Neuron (in vitro differentiated cells): ENCODE measurements around the gene HOXB8.

Experiments used
- H2AFZ ChIP-seq: one replicate; pipeline ENCODE4 v1.6.1; 2013; ENCODE audit warnings: low read depth, mild to moderate bottlenecking, inconsistent platforms, low read length, moderate library complexity
- H3K27me3 ChIP-seq: one replicate; pipeline ENCODE4 v1.6.1; 2013; ENCODE audit warnings: low read length; ENCODE audit not compliant: insufficient read depth
- H3K36me3 ChIP-seq: one replicate; pipeline ENCODE4 v1.6.1; 2013; ENCODE audit warnings: low read length; ENCODE audit not compliant: insufficient read depth
- H3K4me1 ChIP-seq: one replicate; pipeline ENCODE4 v1.6.1; 2013; ENCODE audit warnings: low read length; ENCODE audit not compliant: insufficient read depth
- H3K4me3 ChIP-seq: 2 replicates; pipeline ENCODE4 v1.5.1; 2013; ENCODE audit warnings: mild to moderate bottlenecking, low read length, moderate library complexity
- H3K9me3 ChIP-seq: one replicate; pipeline ENCODE4 v1.6.1; 2013; ENCODE audit warnings: low read length

HOXB8 gene

DNA sequence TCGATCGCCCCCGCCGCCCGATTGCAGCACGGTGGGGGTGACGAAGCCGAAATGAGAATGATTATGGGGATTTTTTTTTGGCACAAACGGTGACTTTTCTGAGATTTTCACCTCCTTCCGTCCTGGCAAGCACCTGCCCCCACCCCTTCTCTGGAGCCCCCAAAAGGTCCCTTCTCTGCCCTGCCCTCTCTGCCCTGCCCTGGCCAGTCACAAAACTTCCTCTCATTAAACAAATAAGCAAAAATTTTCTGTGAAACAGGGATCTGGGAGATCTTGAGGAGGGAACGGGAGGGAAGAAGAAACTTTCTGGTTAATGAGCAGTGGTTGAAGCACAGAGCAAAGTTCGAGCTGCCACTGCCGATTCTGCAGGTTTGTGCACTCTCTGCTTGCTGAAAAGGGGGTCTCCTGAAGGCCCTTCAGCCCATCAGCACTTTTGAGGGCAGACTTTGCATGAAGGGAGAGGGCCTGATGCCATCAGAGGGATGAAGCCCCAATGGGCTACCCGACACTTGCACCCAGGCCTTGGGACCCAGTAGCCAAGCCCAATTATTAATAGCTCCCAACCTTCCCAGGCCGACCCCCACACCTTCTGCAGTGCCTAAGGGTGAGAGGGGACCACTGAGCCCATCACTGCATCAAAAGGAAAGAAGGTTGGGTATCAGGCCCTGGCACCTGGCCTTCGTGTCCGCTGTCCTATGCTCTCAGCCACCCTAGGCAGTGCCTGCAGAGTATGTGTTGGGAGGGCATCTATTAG lies 1.0 kb upstream of the HOXB8 start:
- no peaks in the 10 kb centered on the region for H3K9me3 ChIP-seq
- H3K27me3 ChIP-seq, result peaks cover 98% of the 10 kb centered on the region
- H3K4me3 ChIP-seq, result no peak overlapping the region
- peaks cover 6% of the 10 kb centered on the region for H3K4me1 ChIP-seq
- no peak overlapping the region for H2AFZ ChIP-seq
- no peaks in the 10 kb centered on the region for H3K36me3 ChIP-seq

- Histone ChIP-seq H3K4me3 (no peak overlapping the region), H3K4me1 (peaks cover 6% of the 10 kb centered on the region), H3K9me3 (no peaks in the 10 kb centered on the region), H3K27me3 (peaks cover 98% of the 10 kb centered on the region), H2AFZ (no peak overlapping the region), H3K36me3 (no peaks in the 10 kb centered on the region)
Measured at GRCh38 chr17:48613862-48614694, 1.0 kb downstream of the HOXB8 start.

DNA sequence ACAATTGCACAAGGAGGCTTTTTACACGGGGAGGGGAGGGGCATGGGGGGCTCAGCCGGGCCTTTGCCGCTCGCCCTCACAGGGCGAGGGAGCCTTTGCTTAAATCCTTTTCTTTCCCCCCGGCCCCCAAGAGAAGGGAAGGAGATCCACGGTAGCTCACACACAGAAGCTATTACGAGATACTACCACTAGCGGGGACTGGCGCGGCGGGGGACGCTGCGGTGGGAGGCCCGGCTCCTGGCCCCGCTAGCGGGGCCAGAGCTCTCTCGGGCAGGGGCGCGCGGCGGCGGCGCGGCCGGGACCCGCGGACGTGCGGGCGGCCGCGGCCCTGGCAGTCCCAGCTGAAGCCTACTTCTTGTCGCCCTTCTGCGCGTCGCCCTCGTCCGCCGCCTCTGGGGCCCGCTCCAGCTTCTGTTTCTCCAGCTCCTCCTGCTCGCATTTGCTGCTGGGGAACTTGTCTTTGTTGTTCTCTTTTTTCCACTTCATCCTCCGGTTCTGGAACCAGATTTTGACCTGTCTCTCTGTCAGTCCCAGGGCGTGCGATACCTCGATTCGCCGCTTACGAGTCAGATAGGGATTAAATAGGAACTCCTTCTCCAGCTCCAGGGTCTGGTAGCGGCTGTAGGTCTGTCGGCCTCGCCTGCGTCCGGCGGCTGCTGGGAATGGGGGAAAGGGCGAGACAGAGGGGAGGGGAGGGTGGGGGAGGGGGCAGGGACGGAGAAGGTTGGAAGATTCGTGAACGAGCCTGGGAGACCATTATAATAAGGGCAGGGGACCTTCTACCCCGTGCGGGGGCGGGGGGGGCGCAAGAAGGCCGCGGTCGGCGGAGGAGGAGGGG lies 2.0 kb downstream of the HOXB8 start:
- Histone ChIP-seq H3K9me3 (no peaks in the 10 kb centered on the region), H3K36me3 (no peaks in the 10 kb centered on the region), H3K4me1 (peaks cover 6% of the 10 kb centered on the region), H2AFZ (no peak overlapping the region), H3K4me3 (peak overlapping the region; percentile 1), H3K27me3 (peaks cover 97% of the 10 kb centered on the region)

DNA sequence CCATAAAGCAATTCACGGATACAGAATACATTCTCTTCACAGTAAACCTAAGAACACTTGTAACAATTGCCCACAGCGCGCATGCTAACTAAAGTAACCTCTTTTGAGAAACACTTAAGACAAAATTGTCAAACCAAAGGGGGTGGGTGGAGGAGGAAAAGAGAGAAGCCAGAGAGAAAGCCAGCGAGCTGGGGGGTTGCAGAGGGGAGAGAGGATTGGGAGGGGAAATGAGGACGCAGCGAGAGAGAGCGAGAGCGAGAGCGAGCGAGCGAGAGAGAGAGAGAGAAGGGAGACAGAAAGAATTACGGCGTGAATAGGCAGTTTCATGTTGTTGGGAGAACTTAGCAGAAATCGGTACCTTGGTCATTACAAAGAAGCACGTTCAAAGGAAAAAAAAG lies 2.6 kb downstream of the HOXB8 start:
- peaks cover 96% of the 10 kb centered on the region for H3K27me3 ChIP-seq

GRCh38 chr17:48611681-48612455 lies 3.2 kb downstream of the HOXB8 start:
- peaks cover 96% of the 10 kb centered on the region for H3K27me3 ChIP-seq

More for the DNA sequence above, 2.6 kb downstream of the HOXB8 start:
- H2AFZ ChIP-seq, result no peak overlapping the region
- H3K4me3 ChIP-seq, result no peak overlapping the region
- H3K4me1 ChIP-seq, result peaks cover 6% of the 10 kb centered on the region
- H3K36me3 ChIP-seq, result no peaks in the 10 kb centered on the region
- H3K9me3 ChIP-seq, result no peaks in the 10 kb centered on the region

GRCh38 chr17:48611213-48611612 lies 3.9 kb downstream of the HOXB8 start:
- Histone ChIP-seq H3K36me3 (no peaks in the 10 kb centered on the region), H3K27me3 (peaks cover 96% of the 10 kb centered on the region), H2AFZ (no peak overlapping the region), H3K4me1 (peaks cover 6% of the 10 kb centered on the region), H3K4me3 (no peak overlapping the region), H3K9me3 (no peaks in the 10 kb centered on the region)

More at GRCh38 chr17:48611681-48612455, 3.2 kb downstream of the HOXB8 start:
- H2AFZ ChIP-seq, result no peak overlapping the region
- no peak overlapping the region for H3K4me3 ChIP-seq
- no peaks in the 10 kb centered on the region for H3K9me3 ChIP-seq
- no peaks in the 10 kb centered on the region for H3K36me3 ChIP-seq
- H3K4me1 ChIP-seq, result peaks cover 6% of the 10 kb centered on the region

- Histone ChIP-seq H3K9me3 (no peaks in the 10 kb centered on the region), H3K36me3 (no peaks in the 10 kb centered on the region), H3K27me3 (peaks cover 96% of the 10 kb centered on the region), H2AFZ (peak within 1 kb of the TSS; percentile 30), H3K4me3 (peak within 1 kb of the TSS; percentile 29), H3K4me1 (peaks cover 6% of the 10 kb centered on the region)
Measured at GRCh38 chr17:48610282-48611211, 4.5 kb downstream of the HOXB8 start, which contains the start of gene HOXB7. Gene HOXB7 (minus strand): TSS chr17:48611017. CDS start chr17:48610918, 99 bp downstream.

DNA sequence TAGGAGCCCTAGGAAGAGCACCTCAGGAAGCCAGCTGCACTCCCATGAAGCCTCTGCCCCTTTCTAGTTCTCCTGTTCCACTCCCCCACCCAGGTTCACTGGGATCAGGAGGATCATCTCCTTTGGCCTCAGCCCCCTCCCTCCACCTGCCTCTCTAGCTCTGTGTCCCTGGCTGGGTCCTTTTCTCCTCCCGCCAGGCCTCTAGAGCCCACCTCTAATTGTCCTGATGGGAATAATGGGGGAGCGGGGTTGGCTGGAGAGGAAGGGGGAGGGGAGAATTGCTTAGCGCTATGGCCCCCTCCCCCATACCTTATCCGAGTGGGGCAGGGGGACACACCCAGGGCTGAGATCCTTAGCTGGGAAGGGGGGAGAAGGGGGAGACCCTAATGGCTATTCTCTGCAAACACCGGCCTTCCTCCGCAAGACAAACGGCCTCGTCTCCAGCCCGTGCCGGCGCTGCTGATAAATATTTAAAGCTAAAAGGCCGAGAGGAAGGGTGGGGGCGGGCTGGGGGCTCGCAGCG lies 5.3 kb downstream of the HOXB8 start:
- Histone ChIP-seq H3K27me3 (peaks cover 96% of the 10 kb centered on the region), H3K4me1 (peaks cover 6% of the 10 kb centered on the region), H3K4me3 (no peak overlapping the region), H3K36me3 (no peaks in the 10 kb centered on the region), H2AFZ (no peak overlapping the region), H3K9me3 (no peaks in the 10 kb centered on the region)

DNA sequence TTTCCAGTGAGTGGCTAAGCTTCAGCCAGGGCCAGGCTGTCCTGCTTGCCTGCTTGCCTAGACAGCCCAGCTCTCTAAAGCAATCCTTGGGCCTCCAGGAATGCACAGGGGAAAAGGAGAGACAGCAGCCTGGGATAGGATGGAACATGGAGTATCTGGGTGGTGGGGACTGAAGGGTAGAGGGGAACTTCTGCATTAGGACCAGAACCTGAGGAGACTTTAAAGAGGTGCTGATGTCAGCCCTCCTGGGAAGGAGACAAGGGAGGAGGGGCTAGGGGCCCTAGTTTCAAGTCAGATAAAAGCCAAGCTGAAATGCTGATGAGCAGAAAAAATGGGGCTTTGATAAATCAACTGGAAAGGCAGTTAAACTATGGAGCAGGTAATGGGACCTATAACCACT lies 6.1 kb downstream of the HOXB8 start:
- Histone ChIP-seq H3K27me3 (peaks cover 96% of the 10 kb centered on the region), H3K9me3 (no peaks in the 10 kb centered on the region), H2AFZ (no peak overlapping the region), H3K4me3 (no peak overlapping the region), H3K36me3 (no peaks in the 10 kb centered on the region), H3K4me1 (peaks cover 6% of the 10 kb centered on the region)

DNA sequence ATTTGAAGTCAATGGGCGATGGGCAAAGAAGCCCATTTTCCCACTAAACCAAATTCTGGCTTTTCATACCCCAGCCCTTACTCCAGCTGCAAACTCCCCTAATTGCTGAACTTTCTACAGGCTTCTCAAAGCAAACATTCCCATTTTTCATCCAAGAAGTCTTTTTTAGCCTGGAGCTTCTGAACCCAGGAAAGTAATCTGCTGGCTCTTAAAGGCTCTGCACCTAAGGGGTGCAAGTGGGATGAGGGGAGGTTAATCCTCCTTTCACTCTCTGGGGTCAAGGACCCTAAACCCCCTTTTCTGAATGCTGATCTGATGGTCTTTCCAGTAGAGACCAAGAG lies 6.6 kb downstream of the HOXB8 start:
- Histone ChIP-seq H3K4me3 (no peak overlapping the region), H3K4me1 (peaks cover 6% of the 10 kb centered on the region), H3K36me3 (no peaks in the 10 kb centered on the region), H2AFZ (no peak overlapping the region), H3K27me3 (peaks cover 96% of the 10 kb centered on the region), H3K9me3 (peaks cover 2% of the 10 kb centered on the region)

DNA sequence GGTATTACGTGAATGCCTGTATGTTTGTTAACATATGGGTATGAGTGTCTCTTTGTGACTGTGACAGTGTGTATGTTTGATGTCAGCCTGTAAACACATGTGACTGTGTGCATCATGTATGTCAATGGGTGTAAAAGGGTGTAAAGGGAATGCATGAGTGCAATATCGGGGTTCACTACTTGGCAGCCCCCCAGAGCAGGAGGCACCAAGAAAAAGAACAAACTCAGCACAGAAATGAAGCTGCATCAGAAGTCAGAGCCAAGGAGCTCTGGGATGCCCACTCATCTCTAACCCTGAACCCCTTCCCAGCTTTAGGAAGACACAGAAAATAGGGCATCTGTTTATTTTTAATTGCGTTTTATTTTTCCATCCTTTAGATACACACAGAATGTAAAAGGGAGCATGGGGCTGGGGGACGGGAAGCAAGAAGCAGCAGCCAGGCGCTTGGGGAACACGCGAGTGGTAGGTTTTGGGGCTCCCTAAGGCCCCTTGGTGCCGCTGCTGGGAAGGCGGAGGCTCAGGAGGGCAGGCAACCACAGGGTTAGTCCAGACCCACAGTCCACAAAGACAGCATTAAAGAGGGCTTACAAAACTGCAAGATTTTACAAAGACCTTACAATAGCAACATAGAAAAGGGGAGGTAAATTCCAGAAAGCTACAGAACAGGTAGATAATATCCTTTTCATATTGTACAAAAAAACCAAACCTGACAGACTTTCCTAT lies 8.0 kb downstream of the HOXB8 start:
- no peak overlapping the region for H3K4me3 ChIP-seq
- peaks cover 2% of the 10 kb centered on the region for H3K9me3 ChIP-seq
- H3K27me3 ChIP-seq, result peaks cover 94% of the 10 kb centered on the region
- H2AFZ ChIP-seq, result no peak overlapping the region
- no peaks in the 10 kb centered on the region for H3K4me1 ChIP-seq
- no peaks in the 10 kb centered on the region for H3K36me3 ChIP-seq
